Gastroesophageal sphincter (tissue), 3 donors: ENCODE results near the gene FSD1L.
"Not testable (repeated sequence)": the region's sequence is repeated elsewhere in the genome, so short reads cannot be mapped to it uniquely, and the experiment has no call there.

ENCODE experiments used
- POLR2A ChIP-seq, 2 donors: fragments of 450-650 bp; IDR thresholded peaks; one replicate each; pipeline ENCODE4 v1.6.1; 2017; ENCODE audit warnings: antibody characterized with exemption in 2 of 2, mild to moderate bottlenecking in 2 of 2, moderate library complexity in 1 of 2
- POLR2AphosphoS5 ChIP-seq: sonication (generic); formaldehyde crosslinking; IDR thresholded peaks from one replicate; pipeline ENCODE4 v1.6.1; 2017; ENCODE audit warnings: antibody characterized with exemption
- TF ChIP-seq, protein P1 (sequence below), 4 experiments: fragments of 200-600 bp in 2 of 4; fragments of 450-650 bp in 2 of 4; sonication (generic) in 1 of 4; IDR thresholded peaks; one replicate each; pipeline ENCODE4 v1.5.1; 2017 to 2019; ENCODE audit warnings: antibody characterized with exemption in 4 of 4, mild to moderate bottlenecking in 2 of 4, moderate library complexity in 2 of 4

DNA sequence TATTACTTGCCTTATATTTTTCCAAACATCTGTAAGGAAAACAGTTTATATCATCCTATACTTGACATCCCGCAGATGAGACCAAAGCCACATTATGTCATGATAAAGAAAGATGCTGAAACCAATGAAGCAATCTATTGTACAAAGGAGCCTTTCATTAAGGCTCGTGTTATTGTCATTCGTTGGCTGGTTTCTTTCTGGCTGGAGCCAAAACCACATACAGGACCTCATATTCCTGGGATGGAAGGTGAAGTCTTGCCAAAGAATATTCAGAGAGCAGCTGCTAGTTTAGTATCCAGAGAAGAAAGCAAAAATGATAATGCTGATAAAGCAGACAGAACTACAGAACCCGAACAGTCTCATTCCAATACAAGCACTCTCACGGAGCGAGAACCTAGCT, 73.2 kb downstream of the FSD1L start:
- TF ChIP-seq, protein P1, sequence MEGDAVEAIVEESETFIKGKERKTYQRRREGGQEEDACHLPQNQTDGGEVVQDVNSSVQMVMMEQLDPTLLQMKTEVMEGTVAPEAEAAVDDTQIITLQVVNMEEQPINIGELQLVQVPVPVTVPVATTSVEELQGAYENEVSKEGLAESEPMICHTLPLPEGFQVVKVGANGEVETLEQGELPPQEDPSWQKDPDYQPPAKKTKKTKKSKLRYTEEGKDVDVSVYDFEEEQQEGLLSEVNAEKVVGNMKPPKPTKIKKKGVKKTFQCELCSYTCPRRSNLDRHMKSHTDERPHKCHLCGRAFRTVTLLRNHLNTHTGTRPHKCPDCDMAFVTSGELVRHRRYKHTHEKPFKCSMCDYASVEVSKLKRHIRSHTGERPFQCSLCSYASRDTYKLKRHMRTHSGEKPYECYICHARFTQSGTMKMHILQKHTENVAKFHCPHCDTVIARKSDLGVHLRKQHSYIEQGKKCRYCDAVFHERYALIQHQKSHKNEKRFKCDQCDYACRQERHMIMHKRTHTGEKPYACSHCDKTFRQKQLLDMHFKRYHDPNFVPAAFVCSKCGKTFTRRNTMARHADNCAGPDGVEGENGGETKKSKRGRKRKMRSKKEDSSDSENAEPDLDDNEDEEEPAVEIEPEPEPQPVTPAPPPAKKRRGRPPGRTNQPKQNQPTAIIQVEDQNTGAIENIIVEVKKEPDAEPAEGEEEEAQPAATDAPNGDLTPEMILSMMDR (IDR thresholded peaks at IDR 0.05): not testable (repeated sequence)
- not testable (repeated sequence) for TF ChIP-seq POLR2AphosphoS5; POLR2A (IDR thresholded peaks at IDR 0.05)
